SH-SY5Y (cell line): ENCODE results near the gene NDUFB2.

Experiments
- GATA2 ChIP-seq: IDR thresholded peaks from 2 replicates; pipeline ENCODE4 v1.6.1; 2011; ENCODE audit warnings: mild to moderate bottlenecking, low read depth, low read length
- GATA3 ChIP-seq: IDR thresholded peaks from 2 replicates; pipeline ENCODE4 v1.6.1; 2011; ENCODE audit warnings: low read depth, mild to moderate bottlenecking, low read length, moderate library complexity

GRCh38 chr7:140691376-140692045 lies 5.0 kb upstream of the NDUFB2 start:
- no peak for TF ChIP-seq GATA2
- no peak for TF ChIP-seq GATA3
